HG03565 (cell line): ENCODE measurements around the gene FAM3C.

Experiments
- ATAC-seq: cut with Tn5 transposase; IDR thresholded peaks from one replicate; pipeline ENCODE4 v1.9.1; 2021; ENCODE audit warnings: mild to moderate bottlenecking, moderate library complexity; ENCODE audit not compliant: unreplicated experiment

Gene FAM3C

GRCh38 chr7:121382473-121382872, 13.6 kb downstream of the FAM3C start:
- ATAC-seq, result no peak

GRCh38 chr7:121379930-121380329, 16.2 kb downstream of the FAM3C start:
- ATAC-seq, result no peak

GRCh38 chr7:121376979-121377378, 19.1 kb downstream of the FAM3C start:
- ATAC-seq, result no peak

- no peak for ATAC-seq
These were observed 22.9 kb downstream of the FAM3C start for GRCh38 chr7:121373177-121373576.

GRCh38 chr7:121372376-121373010, 23.6 kb downstream of the FAM3C start:
- peak; percentile 92 for ATAC-seq

- no peak for ATAC-seq
These were observed 24.2 kb downstream of the FAM3C start for GRCh38 chr7:121371883-121372282.

- no peak for ATAC-seq
These were observed 24.7 kb downstream of the FAM3C start for GRCh38 chr7:121371367-121371766.

GRCh38 chr7:121369462-121369861, 26.6 kb downstream of the FAM3C start:
- ATAC-seq, result peak; percentile 36

GRCh38 chr7:121366852-121367431, 29.2 kb downstream of the FAM3C start:
- ATAC-seq, result no peak

GRCh38 chr7:121360564-121360963, 35.5 kb downstream of the FAM3C start:
- ATAC-seq, result no peak

GRCh38 chr7:121355574-121355973, 40.5 kb downstream of the FAM3C start:
- ATAC-seq, result no peak

- peak; percentile 71 for ATAC-seq
These were observed 43.8 kb downstream of the FAM3C start for GRCh38 chr7:121352323-121352722.

- peak; percentile 12 for ATAC-seq
These were observed 44.4 kb downstream of the FAM3C start for GRCh38 chr7:121351682-121352081.

GRCh38 chr7:121344497-121344896, 51.6 kb downstream of the FAM3C start:
- no peak for ATAC-seq

GRCh38 chr7:121344093-121344492, 52.0 kb downstream of the FAM3C start:
- no peak for ATAC-seq

- ATAC-seq, result no peak
These were observed 52.8 kb downstream of the FAM3C start for GRCh38 chr7:121343302-121343701.

GRCh38 chr7:121342631-121343030, 53.5 kb downstream of the FAM3C start:
- ATAC-seq, result no peak

GRCh38 chr7:121341933-121342332, 54.2 kb downstream of the FAM3C start:
- no peak for ATAC-seq

GRCh38 chr7:121339082-121339481, 57.0 kb downstream of the FAM3C start:
- ATAC-seq, result no peak

GRCh38 chr7:121337398-121337797, 58.7 kb downstream of the FAM3C start:
- peak; percentile 52 for ATAC-seq

- no peak for ATAC-seq
These were observed 59.5 kb downstream of the FAM3C start for GRCh38 chr7:121336579-121336978.

GRCh38 chr7:121334875-121335648, 61.0 kb downstream of the FAM3C start:
- ATAC-seq, result no peak
